ENCODE data around the gene ADGRL4. TPM values are rescaled to one million over a fixed set of nuclear protein-coding genes. Genes with fewer than 3 reads are reported as not detected.

Gene ADGRL4
- total RNA-seq, 1 experiment from 2014 or later = 0.10 TPM

GRCh38 chr1:78902641-78903040 lies 103.9 kb downstream of the ADGRL4 start (continued):
- TF ChIP-seq YY1 (IDR thresholded peaks at IDR 0.05; ENCODE audit: extremely low read depth, insufficient replicate concordance, low read depth, low read length) (no peak), SIN3A (IDR thresholded peaks at IDR 0.05; ENCODE audit: low read depth) (no peak), MAX (IDR thresholded peaks at IDR 0.05) (no peak), ZFX (IDR thresholded peaks at IDR 0.05) (no peak)

GRCh38 chr1:78894811-78895210 lies 111.7 kb downstream of the ADGRL4 start:
- no peak overlapping the region for H2AFZ ChIP-seq (ENCODE audit: low read depth, low read length, poor library complexity, severe bottlenecking)
- ChIA-PET POLR2A (no interaction called here), RAD21 (ENCODE audit: low non-redundant PET in 1 of 2, low total read pairs in 2 of 2, uncharacterized antibody in 2 of 2, unreplicated experiment in 2 of 2) (no interaction called here), CTCF (no interaction called here)
- H3K4me1 ChIP-seq (ENCODE audit: control insufficient read depth in 1 of 2, insufficient read depth in 2 of 2, low read length in 2 of 2) = no peaks in the 10 kb centered on the region
- no peak for ATAC-seq
- H3K9me3 ChIP-seq (ENCODE audit: control insufficient read depth in 1 of 2, insufficient read depth in 1 of 2, low read depth in 1 of 2, low read length in 2 of 2) = no peaks in the 10 kb centered on the region
- H3K27me3 ChIP-seq (ENCODE audit: insufficient read depth, low read length) = no peaks in the 10 kb centered on the region
- H3K4me3 ChIP-seq (replicated peaks in 1 of 2; ENCODE audit: low read depth in 1 of 2, low read length in 2 of 2) = no peak overlapping the region
- H3K4me2 ChIP-seq (ENCODE audit: low read length) = no peak overlapping the region
- no peaks in the 10 kb centered on the region for H4K20me1 ChIP-seq (ENCODE audit: insufficient read depth)
- DNase-seq (ENCODE audit: low read depth, low spot score) = no peak
- BruUV-seq (replicated peaks) = no TSS peak
- H3K9me2 ChIP-seq (ENCODE audit: insufficient read depth) = no peaks in the 10 kb centered on the region
- H3K9ac ChIP-seq (ENCODE audit: low read length) = no peak overlapping the region
- H3K27ac ChIP-seq (ENCODE audit: low read depth, low read length) = no peak overlapping the region
- no peaks in the 10 kb centered on the region for H3K79me2 ChIP-seq (ENCODE audit: insufficient read depth, low read length)
- H3K36me3 ChIP-seq (ENCODE audit: control insufficient read depth in 1 of 2, insufficient read depth in 2 of 2, low read length in 2 of 2) = no peaks in the 10 kb centered on the region
- TF ChIP-seq ATF3 (IDR thresholded peaks at IDR 0.05) (no peak), ELF1 (IDR thresholded peaks at IDR 0.05; ENCODE audit: borderline replicate concordance, low read depth) (no peak), SIN3A (IDR thresholded peaks at IDR 0.05; ENCODE audit: low read depth) (no peak), SP1 (IDR thresholded peaks at IDR 0.05; ENCODE audit: low read depth) (no peak), REST (IDR thresholded peaks at IDR 0.05; ENCODE audit: low read depth) (no peak), POLR2A (IDR thresholded peaks at IDR 0.05; ENCODE audit: borderline replicate concordance, extremely low read depth, insufficient read depth, insufficient read length) (no peak), CEBPB (IDR thresholded peaks at IDR 0.05; ENCODE audit: low read depth) (no peak), CBX3 (IDR thresholded peaks at IDR 0.05; ENCODE audit: low read depth) (no peak), ZBTB33 (IDR thresholded peaks at IDR 0.05; ENCODE audit: extremely low read depth, insufficient replicate concordance, low read length) (no peak), EZH2phosphoT487 (IDR thresholded peaks at IDR 0.05; ENCODE audit: borderline replicate concordance) (no peak), EGR1 (IDR thresholded peaks at IDR 0.05; ENCODE audit: low read depth) (no peak), SRF (IDR thresholded peaks at IDR 0.05; ENCODE audit: low read depth) (no peak), ZFX (IDR thresholded peaks at IDR 0.05) (no peak), POLR2AphosphoS5 (IDR thresholded peaks at IDR 0.05; ENCODE audit: low read depth, low read length) (no peak), FOSL1 (IDR thresholded peaks at IDR 0.05; ENCODE audit: low read depth) (no peak), RAD21 (IDR thresholded peaks at IDR 0.05; ENCODE audit: low read depth) (no peak)
- intact Hi-C loops (cut with micrococcal nuclease) = no loop called here

All from HCT116 (cell line).